GM20000 (cell line): Measurements from ENCODE around the gene CRADD.

ENCODE experiments used
- DNase-seq: peaks from one replicate; pipeline ENCODE4 v3.0.0; 2012; ENCODE audit warnings: low spot score
- CTCF ChIP-seq: IDR thresholded peaks from 2 replicates; pipeline ENCODE4 v1.5.1; 2012; ENCODE audit warnings: mild to moderate bottlenecking, control low read depth; ENCODE audit errors: extremely low read depth, missing control alignments

The CRADD gene

DNA sequence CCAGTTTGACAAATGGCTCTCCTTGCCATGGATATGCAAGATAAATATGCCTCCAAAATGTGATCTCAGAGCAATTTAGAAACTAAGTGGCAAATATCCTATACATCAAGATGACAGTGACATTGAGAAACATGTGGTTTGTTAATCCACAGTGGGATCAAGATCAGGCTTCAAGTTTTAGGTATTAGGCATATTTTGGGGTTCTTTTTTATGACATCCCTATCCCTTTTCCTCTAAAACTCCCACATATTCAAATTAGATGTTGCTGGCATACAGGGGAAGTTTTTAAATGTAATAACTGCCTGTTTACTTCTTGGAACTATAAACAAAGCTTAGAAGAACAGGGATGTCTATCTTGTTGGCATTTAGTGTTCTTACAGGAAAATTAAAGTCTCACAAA lies 179.4 kb downstream of the CRADD start:
- DNase-seq, result no peak
- no peak for TF ChIP-seq CTCF

DNA sequence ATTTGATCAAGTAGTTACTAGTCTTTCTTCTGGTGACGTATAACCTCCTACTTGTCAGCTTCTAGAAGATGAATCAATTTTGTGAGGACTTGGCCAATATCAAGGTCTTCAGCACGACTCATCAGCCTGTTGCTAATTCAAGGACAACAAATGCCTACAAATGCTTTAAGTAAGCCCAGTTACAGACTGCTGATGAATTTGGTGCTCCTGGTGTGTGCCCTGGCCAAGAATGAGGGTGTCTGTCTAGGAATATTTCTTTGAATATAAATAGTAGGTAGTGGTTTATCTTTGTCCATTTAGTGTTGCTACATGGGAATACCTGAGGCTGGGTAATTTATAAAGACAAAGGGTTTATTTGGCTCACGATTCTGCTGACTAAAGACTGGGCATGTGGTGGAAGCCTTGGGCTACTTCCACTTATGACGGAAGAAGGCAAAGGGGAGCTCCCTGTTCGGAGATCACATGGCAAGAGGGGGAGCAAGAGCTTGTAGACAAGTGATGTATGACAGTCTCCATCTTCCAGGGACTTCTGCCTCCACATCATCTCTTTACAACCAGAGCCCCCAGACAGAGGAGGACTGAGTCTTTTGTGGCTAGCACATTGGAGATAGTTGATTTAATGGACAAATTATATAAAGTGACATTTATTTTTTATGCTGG lies 180.2 kb downstream of the CRADD start:
- no peak for DNase-seq
- no peak for TF ChIP-seq CTCF

- TF ChIP-seq CTCF, result no peak
- DNase-seq, result no peak
Measured at GRCh38 chr12:93857991-93858447, 180.8 kb downstream of the CRADD start.

DNA sequence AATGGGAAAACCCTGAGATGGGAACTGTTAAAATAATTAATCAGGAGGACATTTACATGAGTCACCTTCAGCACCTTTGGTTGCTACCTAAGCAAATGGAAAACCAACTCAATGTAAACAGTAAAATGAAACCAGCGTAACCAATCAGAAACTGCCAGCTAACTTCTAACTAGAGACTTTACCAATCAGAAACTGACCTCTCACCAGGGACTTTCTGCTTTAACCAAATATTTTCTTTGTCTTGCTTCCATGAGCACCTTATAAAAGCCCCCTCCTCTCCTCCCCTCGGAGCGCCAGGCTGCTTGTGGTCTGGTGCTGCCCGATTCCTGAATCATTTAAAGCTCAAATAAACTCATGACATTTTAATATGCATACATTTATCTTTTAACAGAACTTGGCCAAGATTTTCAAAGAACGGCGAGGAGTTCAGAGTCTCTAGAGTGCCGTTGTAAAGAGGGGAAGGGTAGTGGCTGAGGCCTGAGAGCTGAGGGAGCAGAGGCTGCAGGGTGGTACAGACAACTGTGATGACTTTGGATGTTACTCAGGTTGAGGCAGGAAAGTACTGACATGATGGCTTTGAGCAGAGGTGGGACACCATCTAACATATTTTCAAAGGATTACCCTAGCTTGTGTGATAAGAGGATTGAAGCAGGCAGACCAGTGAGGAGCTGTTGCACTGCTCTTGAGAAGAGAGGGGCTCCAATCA lies 183.6 kb downstream of the CRADD start:
- TF ChIP-seq CTCF, result no peak
- no peak for DNase-seq

DNA sequence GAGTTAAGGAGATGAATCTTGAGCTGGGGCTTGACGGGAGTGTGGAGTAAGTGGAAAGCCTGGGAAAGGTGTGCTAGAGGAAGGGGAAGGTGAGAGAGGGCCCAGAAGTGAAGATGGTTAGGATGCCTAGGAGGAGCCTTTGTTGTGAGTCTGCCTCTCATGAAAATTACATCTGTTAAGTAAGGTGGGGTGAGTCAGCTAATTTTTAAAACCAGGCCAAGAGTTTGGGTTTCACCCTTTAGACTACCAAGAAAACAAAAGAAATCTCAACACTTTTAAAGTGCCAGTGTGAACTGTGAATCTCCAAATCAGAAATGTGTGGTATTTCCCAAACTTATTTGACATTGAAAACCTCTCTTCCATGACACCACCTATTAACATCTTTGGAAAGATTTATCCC lies 185.2 kb downstream of the CRADD start:
- no peak for DNase-seq
- TF ChIP-seq CTCF, result no peak

DNA sequence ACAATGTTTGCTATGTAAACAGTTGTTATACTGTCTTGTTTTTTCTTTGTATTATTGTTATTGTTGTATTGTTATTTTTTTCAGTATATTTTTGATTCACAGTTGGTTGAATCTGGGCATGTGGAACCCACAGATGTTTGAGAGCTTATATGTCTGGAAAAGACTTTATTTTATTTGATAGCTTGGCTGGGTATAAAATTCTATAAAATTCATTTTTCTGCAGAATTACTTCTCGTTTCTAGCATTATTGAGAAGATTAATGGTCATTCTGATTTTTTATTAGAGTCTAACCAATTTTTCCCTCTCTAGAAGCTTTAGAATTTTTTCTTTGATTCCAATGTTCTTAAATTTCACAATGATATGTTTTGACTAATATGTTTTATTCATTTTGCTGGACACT lies 188.6 kb downstream of the CRADD start:
- TF ChIP-seq CTCF, result no peak
- no peak for DNase-seq

- no peak for DNase-seq
Measured at GRCh38 chr12:93868771-93869170, 191.6 kb downstream of the CRADD start.

More at GRCh38 chr12:93868771-93869170, 191.6 kb downstream of the CRADD start:
- no peak for TF ChIP-seq CTCF
